HepG2 (cell line): ENCODE data around the gene TNP2. TPM values are rescaled to one million over a fixed set of nuclear protein-coding genes. Genes with fewer than 3 reads are reported as not detected.

ENCODE experiments used
- ATAC-seq: fragments of 200-7000 bp; cut with Tn5 transposase; 3 replicates; pipeline ENCODE4 v1.9.1; 2020; ENCODE audit warnings: mild to moderate bottlenecking, moderate library complexity
- BruUV-seq: library from RNA; stranded (reverse); fragments of 400-500 nt; replicated peaks from 2 replicates; lab custom pipeline; 2021; lab: Mats Ljungman, UMichigan
- CTCF ChIA-PET: fragments of 300-600 bp; formaldehyde crosslinking; extraction: SDS; loops from one replicate; lab custom pipeline; 2021; ENCODE audit warnings: low total read pairs, inconsistent platforms, low intra/inter-chr PET ratio; lab: Yijun Ruan, JAX
- POLR2A ChIA-PET: fragments of 350-600 bp; sonication (Branson Sonifier 250); formaldehyde crosslinking; loops from one replicate; lab custom pipeline; 2020; ENCODE audit warnings: antibody characterized with exemption, inconsistent platforms; lab: Yijun Ruan, JAX
- DNase-seq: peaks from one replicate; pipeline ENCODE4 v3.0.0-alpha.2; 2015; ENCODE audit warnings: low spot score
- FAIRE-seq: peaks from 3 replicates; lab custom pipeline; 2011; peaks lifted over from hg19 to GRCh38; lab: Jason Lieb, UNC
- H2AFZ ChIP-seq: one replicate; pipeline ENCODE4 v1.6.1; 2011; ENCODE audit warnings: low read length, inconsistent platforms
- H3K27ac ChIP-seq: fragments of 300-600 bp; 3 replicates; pipeline ENCODE4 v1.8.0; 2011; ENCODE audit warnings: mixed run types, mild to moderate bottlenecking, mixed read lengths, low read length, inconsistent platforms; ENCODE audit not compliant: insufficient read depth; ENCODE audit errors: extremely low read length
- H3K27me3 ChIP-seq, 2 experiments: fragments of 200-600 bp in 1 of 2; 2 replicates in 1 of 2; 3 replicates in 1 of 2; pipeline versions ENCODE4 v1.6.0 to v1.8.0; 2011; ENCODE audit warnings: low read length in 2 of 2, mild to moderate bottlenecking in 2 of 2, moderate library complexity in 2 of 2, inconsistent platforms in 1 of 2; ENCODE audit not compliant: insufficient read depth in 2 of 2, control insufficient read depth in 1 of 2
- H3K36me3 ChIP-seq, 2 experiments: fragments of 200-600 bp in 1 of 2; replicated peaks in 1 of 2; 2 replicates in 1 of 2; 3 replicates in 1 of 2; pipeline versions ENCODE4 v1.5.1 to v1.8.0; 2011; ENCODE audit warnings: low read length in 2 of 2, inconsistent platforms in 1 of 2; ENCODE audit not compliant: insufficient read depth in 2 of 2, control insufficient read depth in 1 of 2
- H3K4me1 ChIP-seq: 2 replicates; pipeline ENCODE4 v1.5.1; 2012; ENCODE audit warnings: low read length, inconsistent platforms; ENCODE audit not compliant: insufficient read depth
- H3K4me2 ChIP-seq: 2 replicates; pipeline ENCODE4 v1.6.0; 2011; ENCODE audit warnings: low read depth, low read length, inconsistent platforms
- H3K4me3 ChIP-seq, 3 experiments: fragments of 200-600 bp in 1 of 3; sonication (generic), shearing (Covaris generic) in 1 of 3; replicated peaks in 1 of 3; 2 replicates each; pipeline ENCODE4 v1.5.1; 2011 to 2016; ENCODE audit warnings: low read length in 3 of 3, inconsistent platforms in 2 of 3, low read depth in 2 of 3, mild to moderate bottlenecking in 2 of 3, control low read depth in 1 of 3, mixed read lengths in 1 of 3; ENCODE audit not compliant: insufficient read depth in 1 of 3
- H3K79me2 ChIP-seq: one replicate; pipeline ENCODE4 v1.6.1; 2011; ENCODE audit warnings: low read length, inconsistent platforms; ENCODE audit not compliant: insufficient read depth
- H3K9ac ChIP-seq: 2 replicates; pipeline ENCODE4 v1.6.0; 2011; ENCODE audit warnings: mild to moderate bottlenecking, low read depth, low read length, inconsistent platforms; ENCODE audit not compliant: insufficient read depth
- H3K9me3 ChIP-seq: 2 replicates; pipeline ENCODE4 v1.5.1; 2012; ENCODE audit warnings: mild to moderate bottlenecking, low read length
- H4K20me1 ChIP-seq: 2 replicates; pipeline ENCODE4 v1.6.0; 2011; ENCODE audit warnings: inconsistent platforms, mild to moderate bottlenecking, low read length, moderate library complexity; ENCODE audit not compliant: insufficient read depth
- GLMP ChIP-seq: sonication (generic); formaldehyde crosslinking; IDR thresholded peaks from 2 replicates; pipeline ENCODE4 v1.9.0; 2021; ENCODE audit warnings: missing genetic modification reagents, mild to moderate bottlenecking, borderline replicate concordance
- JARID2 ChIP-seq: sonication (generic); formaldehyde crosslinking; IDR thresholded peaks from 2 replicates; pipeline ENCODE4 v1.8.1; 2023; ENCODE audit warnings: missing genetic modification reagents, inconsistent platforms; ENCODE audit not compliant: insufficient replicate concordance
- MATR3 ChIP-seq: sonication (generic); formaldehyde crosslinking; IDR thresholded peaks from 2 replicates; pipeline ENCODE4 v1.4.0; 2020; ENCODE audit warnings: missing genetic modification reagents
- MYPOP ChIP-seq: sonication (generic); formaldehyde crosslinking; IDR thresholded peaks from 2 replicates; pipeline ENCODE4 v1.8.1; 2023; ENCODE audit warnings: mild to moderate bottlenecking, moderate library complexity, missing genetic modification reagents
- NBN ChIP-seq: fragments of 450-650 bp; conservative IDR thresholded peaks from 2 replicates; pipeline ENCODE4 v1.6.1; 2017
- RBFOX2 ChIP-seq: fragments of 200-400 bp; formaldehyde crosslinking; IDR thresholded peaks from 2 replicates; pipeline ENCODE4 v1.6.1; 2017; ENCODE audit warnings: low read depth, mild to moderate bottlenecking, low read length
- ZBTB14 ChIP-seq: sonication (generic); formaldehyde crosslinking; IDR thresholded peaks from 2 replicates; pipeline ENCODE4 v1.4.0; 2020; ENCODE audit warnings: missing genetic modification reagents
- ZBTB34 ChIP-seq: sonication (generic); formaldehyde crosslinking; IDR thresholded peaks from 2 replicates; pipeline ENCODE4 v1.8.0; 2022; ENCODE audit warnings: mild to moderate bottlenecking, missing genetic modification reagents
- ZMYM4 ChIP-seq: sonication (generic); formaldehyde crosslinking; IDR thresholded peaks from 2 replicates; pipeline ENCODE4 v1.8.1; 2023; ENCODE audit warnings: mild to moderate bottlenecking, missing genetic modification reagents
- ZNF33A ChIP-seq: sonication (generic); formaldehyde crosslinking; IDR thresholded peaks from 2 replicates; pipeline ENCODE4 v1.5.1; 2020; ENCODE audit warnings: missing genetic modification reagents, mild to moderate bottlenecking, moderate library complexity, borderline replicate concordance
- ZNF431 ChIP-seq: sonication (generic); formaldehyde crosslinking; IDR thresholded peaks from 2 replicates; pipeline ENCODE4 v1.9.0; 2022; ENCODE audit warnings: missing genetic modification reagents, low read depth, mild to moderate bottlenecking, borderline replicate concordance
- ZNF510 ChIP-seq: sonication (generic); formaldehyde crosslinking; IDR thresholded peaks from 2 replicates; pipeline ENCODE4 v1.4.0; 2020; ENCODE audit warnings: low read depth, mild to moderate bottlenecking, missing genetic modification reagents
- ZNF629 ChIP-seq: sonication (generic); formaldehyde crosslinking; conservative IDR thresholded peaks from 2 replicates; pipeline ENCODE4 v1.5.0; 2020; ENCODE audit warnings: missing genetic modification reagents
- ZNF670 ChIP-seq: sonication (generic); formaldehyde crosslinking; IDR thresholded peaks from 2 replicates; pipeline ENCODE4 v1.8.0; 2022; ENCODE audit warnings: mild to moderate bottlenecking, missing genetic modification reagents, borderline replicate concordance
- ZNF740 ChIP-seq: sonication (generic); formaldehyde crosslinking; IDR thresholded peaks from 2 replicates; pipeline ENCODE4 v1.4.0; 2020; ENCODE audit warnings: missing genetic modification reagents
- ZSCAN22 ChIP-seq: sonication (generic); formaldehyde crosslinking; IDR thresholded peaks from 2 replicates; pipeline ENCODE4 v1.4.0; 2020; ENCODE audit warnings: mild to moderate bottlenecking, missing genetic modification reagents
- WGBS: methylation state at CpG from one replicate; pipeline ENCODE4 v1.1.6; 2017; ENCODE audit warnings: low lambda C conversion rate; 5-methylcytosine and 5-hydroxymethylcytosine counted together
- in situ Hi-C: cut with HindIII; loops from 2 replicates; pipeline ENCODE4 v1.10.0; 2017; ENCODE audit warnings: low pct_unique_long_range_greater_than_20kb; ENCODE audit not compliant: extremely low pct_ligation_motif_present
- intact Hi-C: fragments of 100-400 bp; cut with micrococcal nuclease; formaldehyde crosslinking; loops from one replicate; pipeline ENCODE4 v1.10.0; 2022; ENCODE audit not compliant: unreplicated experiment
- polyA plus RNA-seq, 8 experiments: library from polyadenylated mRNA; depleted of rRNA in 3 of 8; stranded (reverse) in 7 of 8; unstranded in 1 of 8; fragments of >200 nt; fragmentation: Illumina TruSeq in 4 of 8; extraction: Trizol in 4 of 8; gene quantifications; 2 replicates each; pipeline versions ENCODE4 v1.2.1 to v1.2.3, GENCODE V29; 2011 to 2016; ENCODE audit warnings: low read depth in 4 of 8, missing spikeins in 1 of 8, mixed read lengths in 1 of 8; ENCODE audit not compliant: insufficient read depth in 1 of 8
- total RNA-seq, 5 experiments: library from RNA; depleted of rRNA; stranded (reverse); fragments of >200 nt; fragmentation: Illumina TruSeq; extraction: Trizol; gene quantifications; 2 replicates each; pipeline ENCODE4 v1.2.3, GENCODE V29; 2016; ENCODE audit warnings: low read depth in 1 of 5
- TF ChIP-seq, protein P1 (sequence below): sonication (generic); formaldehyde crosslinking; IDR thresholded peaks from 2 replicates; pipeline ENCODE4 v1.8.1; 2022; ENCODE audit warnings: mild to moderate bottlenecking, missing genetic modification reagents

The TNP2 gene
- total and polyA plus RNA-seq, 2 of the 13 experiments (the other 11 are each of a cell fraction or from before 2014, with no cell fraction given): not detected

DNA sequence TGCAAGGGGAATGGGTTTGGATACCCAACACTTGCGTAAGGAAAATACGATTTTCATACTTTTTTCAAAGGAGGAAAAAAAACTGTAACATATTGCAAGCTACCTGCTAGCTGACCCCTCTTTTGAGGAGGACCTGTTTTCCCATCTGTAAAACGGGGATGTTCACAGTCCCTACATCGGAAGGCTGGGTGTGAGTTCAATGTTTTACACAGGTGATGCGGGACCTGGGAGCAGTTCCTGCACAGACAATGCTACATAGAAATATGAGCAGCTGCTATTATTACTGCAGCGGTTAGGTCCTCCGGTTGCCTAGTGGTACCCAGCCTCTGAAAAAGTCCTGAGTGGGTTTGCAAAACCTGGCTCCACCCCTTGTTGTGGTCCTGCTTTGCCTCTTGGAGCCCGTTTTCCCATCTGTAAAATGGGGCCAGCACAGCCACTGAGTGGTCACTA is 16.6 kb downstream of the TNP2 start:
- FAIRE-seq (no peak), ATAC-seq (no peak), DNase-seq (no peak)
- 87% methylated on average over 8 of the region's 8 CpGs for WGBS
- ChIA-PET CTCF (no interaction called here), POLR2A (interaction anchor here (0.9 to 2.6 kb wide), 16 partner anchors 9 to 308 kb away, joined by 3 to 14 read pairs (median 6); partner anchors contain the start of genes CLEC16A and PRM3)
- peaks cover 2 to 8% of the 10 kb centered on the region in 2 experiments; a peak in 4 of 5 replicates for H3K36me3 ChIP-seq
- no peak overlapping the region for H3K4me3 ChIP-seq
- H3K9ac ChIP-seq: no peak overlapping the region
- no peak overlapping the region for H2AFZ ChIP-seq
- H3K27ac ChIP-seq: no peak overlapping the region
- intact Hi-C loops (no loop called here), in situ Hi-C loops (no loop called here)
- no TSS peak for BruUV-seq
- peak overlapping the region; percentile 32 for H3K4me2 ChIP-seq
- H3K9me3 ChIP-seq: no peaks in the 10 kb centered on the region
- peaks cover 67% of the 10 kb centered on the region for H3K4me1 ChIP-seq
- H3K79me2 ChIP-seq: peaks cover 28% of the 10 kb centered on the region
- H3K27me3 ChIP-seq: no peaks in the 10 kb centered on the region; a peak in 1 of 5 replicates
- H4K20me1 ChIP-seq: peaks cover 47% of the 10 kb centered on the region
- no peak for TF ChIP-seq JARID2 (CRISPR knock-in tag)
- TF ChIP-seq ZMYM4: 0 out of 2 replicates have a peak, but pooled peaks have one; percentile 15
- peak; percentile 93 for TF ChIP-seq ZNF629 (CRISPR knock-in tag)
- TF ChIP-seq ZBTB14 (CRISPR knock-in tag): no peak
- TF ChIP-seq ZBTB34 (CRISPR knock-in tag): 0 out of 2 replicates have a peak, but pooled peaks have one; percentile 51
- TF ChIP-seq, protein P1, sequence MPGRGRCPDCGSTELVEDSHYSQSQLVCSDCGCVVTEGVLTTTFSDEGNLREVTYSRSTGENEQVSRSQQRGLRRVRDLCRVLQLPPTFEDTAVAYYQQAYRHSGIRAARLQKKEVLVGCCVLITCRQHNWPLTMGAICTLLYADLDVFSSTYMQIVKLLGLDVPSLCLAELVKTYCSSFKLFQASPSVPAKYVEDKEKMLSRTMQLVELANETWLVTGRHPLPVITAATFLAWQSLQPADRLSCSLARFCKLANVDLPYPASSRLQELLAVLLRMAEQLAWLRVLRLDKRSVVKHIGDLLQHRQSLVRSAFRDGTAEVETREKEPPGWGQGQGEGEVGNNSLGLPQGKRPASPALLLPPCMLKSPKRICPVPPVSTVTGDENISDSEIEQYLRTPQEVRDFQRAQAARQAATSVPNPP (CRISPR knock-in tag): peak; percentile 58; the same call in 1 of the 2 replicates
- TF ChIP-seq GLMP (CRISPR knock-in tag): 0 out of 2 replicates have a peak, but pooled peaks have one; percentile 57
- TF ChIP-seq ZNF431 (CRISPR knock-in tag): peak; percentile 65; the same call in 1 of the 2 replicates
- TF ChIP-seq ZNF740: no peak
- 0 out of 2 replicates have a peak, but pooled peaks have one; percentile 40 for TF ChIP-seq ZNF33A
- TF ChIP-seq ZSCAN22 (CRISPR knock-in tag): no peak
- no peak for TF ChIP-seq ZNF510 (CRISPR knock-in tag)
- TF ChIP-seq MATR3 (CRISPR knock-in tag): no peak
- no peak for TF ChIP-seq MYPOP (CRISPR knock-in tag)
- TF ChIP-seq NBN: no peak
- TF ChIP-seq ZNF670 (CRISPR knock-in tag): peak; percentile 30; the same call in 1 of the 2 replicates
- 0 out of 2 replicates have a peak, but pooled peaks have one; percentile 19 for TF ChIP-seq RBFOX2
